HG03025 (cell line): ENCODE data around the gene MYEF2.

Experiments
- ATAC-seq: cut with Tn5 transposase; IDR thresholded peaks from one replicate; pipeline ENCODE4 v1.9.1; 2021; ENCODE audit warnings: mild to moderate bottlenecking, moderate library complexity; ENCODE audit not compliant: unreplicated experiment, low FRiP score

Gene MYEF2

DNA sequence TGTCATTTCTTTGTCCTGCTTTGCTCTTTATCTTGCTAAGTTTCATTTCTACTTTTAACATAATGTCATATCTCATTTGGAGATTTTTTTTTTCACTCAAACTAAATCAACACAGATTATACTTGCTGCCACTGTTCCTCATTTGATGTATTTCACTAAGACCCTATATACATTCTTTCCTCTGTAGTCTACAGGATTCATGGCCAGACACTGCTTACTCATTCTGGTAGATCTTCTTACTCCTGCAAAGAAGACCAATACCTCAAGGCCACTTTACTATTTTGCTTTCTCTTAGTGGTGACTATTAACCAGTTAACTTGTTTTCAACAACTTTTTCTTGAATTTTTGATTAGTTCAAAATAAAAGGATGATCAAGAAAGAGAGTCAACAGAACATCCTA lies 30.7 kb downstream of the MYEF2 start:
- ATAC-seq, result no peak

DNA sequence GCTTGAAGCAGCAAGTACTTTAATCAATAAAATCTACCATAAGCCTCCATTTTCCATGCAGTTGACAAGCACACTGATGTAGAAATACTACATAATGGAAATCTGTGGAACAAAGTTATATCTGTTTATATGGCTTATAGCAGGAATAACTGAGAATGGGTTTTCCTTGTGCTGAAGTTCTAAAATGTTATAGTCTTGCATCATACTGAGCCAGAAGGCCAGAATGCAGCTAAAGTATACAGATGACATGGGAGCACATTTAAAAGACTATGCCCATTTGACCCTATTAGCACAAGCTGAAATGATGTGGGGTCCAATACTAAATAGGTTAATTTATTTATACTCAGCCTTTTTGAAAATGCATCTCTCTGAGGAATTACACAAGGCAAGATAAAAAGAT lies 32.2 kb downstream of the MYEF2 start:
- no peak for ATAC-seq

DNA sequence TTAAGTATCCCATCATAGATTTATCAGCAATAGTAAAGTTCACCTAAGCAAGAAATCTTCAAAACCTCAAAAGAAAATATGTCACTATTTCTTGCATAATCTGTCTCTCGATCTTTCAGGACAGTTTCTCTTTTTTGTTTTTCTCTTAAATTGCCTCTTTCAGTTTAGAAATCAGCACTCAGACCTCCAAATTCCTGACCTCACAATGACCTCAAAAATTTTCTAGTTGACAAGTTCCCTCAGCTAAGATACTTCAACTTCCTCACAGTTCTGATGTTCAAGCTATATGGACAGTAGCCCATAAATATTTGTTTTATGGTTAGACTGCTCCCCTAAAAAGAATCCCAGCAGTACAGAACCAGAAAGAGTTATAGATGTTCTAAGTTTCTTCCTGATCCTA lies 33.2 kb downstream of the MYEF2 start:
- ATAC-seq, result no peak

DNA sequence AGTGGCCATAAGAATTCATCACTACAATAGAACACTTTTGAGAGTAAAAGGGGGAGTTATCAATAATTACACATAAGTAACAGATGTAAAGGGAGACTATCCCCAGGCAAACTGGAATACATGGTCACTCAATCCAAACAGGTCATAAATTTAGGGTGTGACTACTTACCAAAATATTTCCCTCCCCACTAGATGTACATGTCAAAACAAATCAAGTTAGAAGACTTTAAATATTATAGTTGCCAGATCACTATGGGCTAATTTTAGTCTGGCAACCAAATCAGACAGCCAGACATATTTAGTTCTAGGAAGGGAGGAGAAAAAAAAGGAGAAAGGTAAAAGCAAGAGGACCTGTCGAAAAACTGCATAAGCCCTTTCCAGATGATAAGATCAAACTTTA lies 34.2 kb downstream of the MYEF2 start:
- no peak for ATAC-seq

DNA sequence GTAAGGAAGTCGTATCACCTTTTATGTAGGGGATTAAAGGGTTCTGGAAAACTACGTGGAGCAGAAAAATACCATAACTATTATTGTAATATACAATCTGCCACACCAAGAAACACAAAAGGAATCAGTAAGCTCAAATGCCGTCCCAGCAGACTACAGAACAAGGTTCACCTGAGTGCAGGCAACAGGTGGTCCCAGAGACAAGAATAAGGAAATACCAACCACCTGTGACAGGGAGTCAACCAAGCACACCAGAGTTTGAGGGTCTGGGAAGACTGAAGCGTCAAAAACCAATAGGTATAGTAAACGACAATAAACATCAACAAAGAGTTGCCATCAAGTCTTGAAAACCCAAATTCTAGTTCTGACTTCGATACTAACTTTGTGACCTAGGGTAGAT lies 45.2 kb downstream of the MYEF2 start:
- ATAC-seq, result no peak

DNA sequence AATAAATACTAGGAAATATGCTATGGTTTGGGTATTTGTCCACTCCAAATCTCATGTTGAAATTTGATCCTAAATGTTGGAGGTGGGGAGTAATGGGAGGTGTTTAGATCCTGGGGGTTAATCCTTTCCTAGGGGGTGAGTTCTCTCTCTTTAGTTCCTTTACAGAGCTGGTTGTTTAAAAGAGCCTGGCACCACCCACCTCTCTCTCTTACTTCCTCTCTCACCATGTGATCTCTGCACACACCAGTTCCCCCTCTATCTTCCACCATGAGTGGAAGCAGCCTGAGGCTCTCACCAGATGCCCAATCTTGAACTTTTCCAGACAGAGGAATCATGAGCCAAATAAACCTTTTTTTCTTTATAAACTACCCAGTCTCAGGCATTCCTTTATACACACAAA lies 46.8 kb downstream of the MYEF2 start:
- no peak for ATAC-seq

DNA sequence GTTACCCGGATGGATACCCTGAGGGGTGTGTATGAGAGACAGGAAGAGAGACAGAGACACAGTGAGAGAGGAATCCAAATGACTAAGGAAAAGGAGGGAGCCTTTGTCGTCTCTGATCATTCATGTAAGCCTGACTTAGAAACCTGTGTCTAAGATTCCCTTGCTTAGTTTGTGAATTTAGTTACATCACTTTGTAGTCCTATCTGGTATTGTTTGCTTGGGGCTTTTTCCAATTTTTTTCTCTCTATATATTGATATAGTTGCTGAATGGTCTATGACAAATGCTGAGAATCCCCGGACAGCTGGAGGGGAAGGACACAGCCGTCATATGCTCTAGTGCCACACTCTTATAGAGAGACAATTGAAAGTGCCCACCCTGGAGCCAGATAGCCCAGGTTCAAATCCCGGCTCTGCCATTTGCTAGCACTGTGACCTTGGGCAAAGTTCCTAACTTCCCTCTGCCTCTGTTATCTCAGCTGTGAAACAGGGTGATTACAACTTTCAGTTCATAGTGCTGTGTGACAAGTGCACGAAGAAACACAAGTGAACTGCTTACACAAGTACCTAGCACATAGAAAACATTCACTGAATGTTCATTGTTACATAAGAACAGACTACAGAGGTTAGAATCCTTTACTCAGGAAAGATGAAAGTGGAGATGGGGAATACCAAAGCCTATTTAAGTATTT lies 51.3 kb downstream of the MYEF2 start:
- no peak for ATAC-seq

DNA sequence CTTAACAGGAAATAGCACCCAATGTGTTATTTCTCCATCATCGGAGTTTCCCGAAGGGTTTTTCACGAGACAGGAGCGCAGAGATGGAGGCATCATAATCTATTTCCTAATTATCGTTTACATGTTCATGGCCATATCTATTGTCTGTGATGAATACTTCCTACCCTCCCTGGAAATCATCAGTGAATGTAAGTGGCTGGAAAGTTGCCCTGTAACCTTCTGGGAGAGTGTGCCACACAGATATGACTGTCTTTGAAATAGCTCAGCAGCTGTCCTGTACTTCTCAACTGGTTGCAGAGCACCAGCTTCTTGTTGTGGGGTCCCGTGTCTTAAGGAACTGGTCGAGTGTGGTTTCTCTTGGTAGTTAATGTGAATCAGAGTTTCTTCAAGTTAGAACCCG lies 56.2 kb downstream of the MYEF2 start:
- no peak for ATAC-seq

DNA sequence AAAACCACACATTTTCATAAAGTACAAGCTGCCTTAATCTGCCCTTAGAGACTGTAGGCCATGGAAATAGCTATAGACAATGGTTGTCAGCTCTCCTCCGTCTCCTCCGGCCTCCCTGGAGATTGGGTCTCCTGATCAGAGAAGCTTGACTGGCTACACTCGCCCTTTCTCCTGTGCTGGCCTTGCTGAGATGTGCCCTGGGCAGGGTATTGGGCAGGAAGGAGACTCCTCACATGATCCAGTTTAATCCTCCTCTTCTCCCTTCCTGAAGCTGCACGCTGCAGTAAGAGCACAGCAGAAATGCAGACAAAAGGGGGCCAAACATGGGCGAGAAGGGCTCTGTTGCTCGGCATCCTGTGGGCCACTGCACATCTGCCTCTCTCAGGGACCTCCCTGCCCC lies 57.4 kb downstream of the MYEF2 start, which contains the start of gene SLC24A5:
SLC24A5 (plus strand) TSS at position 246 of the 400 bp plus-strand sequence; CDS start at position 301, 55 bp downstream.
- ATAC-seq, result no peak

DNA sequence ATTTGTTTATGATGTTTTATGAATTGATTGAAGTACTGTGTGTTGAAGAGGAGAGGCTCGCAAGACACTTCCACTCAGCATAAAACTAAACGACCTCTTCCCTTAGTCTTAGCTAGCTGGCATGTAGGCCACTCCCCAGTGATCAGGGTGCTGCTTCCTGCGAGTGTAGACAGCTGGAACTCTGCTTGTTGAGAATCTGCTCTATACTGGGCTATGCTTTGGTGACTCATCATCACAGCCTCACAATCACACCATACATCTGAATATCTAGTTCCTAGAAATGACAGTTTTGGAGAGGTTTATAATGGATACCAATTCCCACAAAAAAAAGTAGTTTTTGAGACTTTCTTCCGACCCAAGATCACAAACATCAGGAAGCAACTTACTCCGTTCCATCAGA lies 58.8 kb downstream of the MYEF2 start:
- no peak for ATAC-seq

DNA sequence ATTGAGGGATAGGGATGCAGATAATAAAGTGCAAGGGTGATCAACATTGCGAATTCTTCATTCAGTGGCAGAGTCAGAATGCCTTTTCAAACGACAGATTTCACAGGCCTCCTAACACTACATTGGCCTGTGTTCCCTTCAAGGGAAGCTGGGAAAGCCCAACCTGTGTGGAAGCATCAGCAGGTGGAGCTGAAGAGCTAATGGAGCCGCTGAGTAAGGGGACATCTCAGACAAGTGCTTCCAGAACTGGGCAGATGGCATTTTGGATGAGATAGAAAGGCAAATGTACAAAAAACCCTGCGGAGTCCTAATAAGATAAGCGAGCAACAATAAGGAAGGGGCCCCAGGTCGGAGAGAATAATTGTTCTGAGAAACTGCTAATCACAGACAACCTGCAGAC lies 65.9 kb downstream of the MYEF2 start:
- ATAC-seq, result no peak

DNA sequence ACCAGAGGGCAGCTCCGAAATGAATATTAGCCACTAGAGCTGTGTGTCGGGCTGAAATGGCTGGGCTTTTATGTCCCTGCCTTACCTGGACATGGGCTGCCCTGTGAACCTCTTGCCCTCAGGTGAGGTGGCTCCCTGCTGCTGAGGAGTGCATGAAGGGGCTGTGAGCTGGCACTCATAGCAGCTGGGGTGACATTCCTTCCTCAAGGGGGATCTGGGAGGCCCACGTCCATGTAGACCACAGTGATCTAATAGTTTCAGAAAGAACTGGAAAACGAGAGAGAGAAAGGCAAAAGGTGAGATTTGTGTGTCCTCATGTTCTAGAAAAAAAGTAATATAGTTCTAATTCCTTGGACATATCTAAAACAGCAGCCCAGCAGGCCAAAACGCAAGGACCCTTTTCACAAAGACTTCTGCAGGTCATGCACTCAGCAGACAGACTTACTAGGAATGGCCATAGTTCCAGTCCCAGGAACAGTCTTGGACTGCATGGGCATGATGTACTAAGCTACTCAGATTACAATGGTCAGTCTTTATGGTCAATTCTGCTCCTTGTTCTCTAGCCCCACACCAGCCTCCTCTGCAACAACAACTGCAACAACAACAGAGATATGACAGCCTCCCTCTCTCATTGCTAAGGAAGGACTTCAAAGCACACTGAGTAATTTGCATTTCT lies 68.1 kb downstream of the MYEF2 start:
- ATAC-seq, result no peak

DNA sequence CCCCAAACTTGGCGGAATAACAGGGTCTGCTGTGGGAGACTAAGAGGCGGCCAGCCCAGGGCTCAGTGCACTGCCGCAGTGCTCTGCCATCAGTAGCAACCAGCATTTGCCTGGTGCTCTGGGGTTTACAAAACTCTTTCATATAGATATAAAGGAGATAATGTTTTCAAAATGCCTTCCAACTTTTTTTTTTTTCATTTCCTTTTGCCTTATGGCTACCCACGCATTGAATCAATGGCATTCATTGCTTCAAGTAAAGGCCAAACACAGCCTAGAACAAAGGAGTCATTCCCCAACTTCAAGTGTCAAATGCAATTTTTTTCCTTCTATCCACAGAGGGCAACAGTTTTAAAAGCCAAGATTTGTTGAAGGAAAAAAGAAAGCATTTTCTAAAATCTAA lies 68.9 kb downstream of the MYEF2 start:
- ATAC-seq, result no peak

DNA sequence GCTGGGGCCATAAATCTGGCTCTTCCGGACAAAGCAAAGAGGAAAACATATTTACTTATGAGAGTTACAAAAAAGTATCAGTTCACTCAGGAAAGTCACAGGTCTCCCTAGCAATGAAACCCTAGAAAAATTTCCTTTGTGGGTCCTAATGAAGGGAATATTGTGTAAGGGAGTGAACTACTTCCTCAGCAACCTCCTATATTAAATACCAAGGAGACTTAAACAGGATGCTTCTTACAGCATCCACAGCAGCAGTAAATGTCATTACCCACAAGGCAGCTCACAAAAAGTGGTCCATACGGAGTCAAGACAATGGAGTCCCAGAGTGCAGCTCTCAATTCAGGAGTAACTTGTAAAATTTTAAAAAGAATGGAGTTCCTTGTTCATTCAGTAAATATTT lies 72.2 kb downstream of the MYEF2 start:
- ATAC-seq, result no peak

DNA sequence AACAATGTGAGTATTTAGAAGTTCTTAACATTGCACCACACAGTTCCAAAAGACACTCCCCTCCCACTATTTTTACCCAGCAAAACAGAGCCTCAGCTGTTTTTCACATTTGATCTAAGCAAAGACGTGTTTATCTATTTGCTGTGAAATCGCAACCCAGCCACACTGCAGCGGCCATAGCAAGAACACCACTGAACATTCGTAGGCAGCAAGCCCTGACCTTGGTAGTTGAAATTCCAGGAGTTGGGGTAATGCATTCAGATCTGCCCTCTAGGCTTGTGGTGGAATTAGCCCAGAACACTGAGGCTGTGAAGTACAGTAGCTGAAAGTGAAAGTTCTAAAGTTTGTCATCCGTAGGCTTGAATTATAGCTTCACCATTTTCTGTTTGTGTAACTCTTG lies 74.4 kb downstream of the MYEF2 start:
- ATAC-seq, result no peak

DNA sequence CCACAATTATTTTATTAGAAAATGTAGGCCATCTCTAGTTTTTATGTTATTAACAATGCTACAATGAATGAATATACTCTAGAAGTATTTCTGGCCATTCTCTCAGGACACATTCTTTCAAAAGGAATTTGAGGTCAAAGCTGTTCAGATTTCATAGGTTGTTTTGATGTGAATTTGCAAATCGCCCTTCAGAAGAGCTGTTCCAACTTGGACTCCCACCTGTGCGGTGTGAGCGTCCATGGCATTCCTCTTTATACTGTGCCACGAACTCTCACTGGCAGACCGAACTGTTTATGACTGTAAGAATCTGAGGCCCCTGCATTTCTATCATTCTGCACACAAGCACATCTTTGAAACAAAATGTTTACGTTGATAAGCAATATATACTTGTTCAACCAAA lies 75.9 kb downstream of the MYEF2 start:
- no peak for ATAC-seq

DNA sequence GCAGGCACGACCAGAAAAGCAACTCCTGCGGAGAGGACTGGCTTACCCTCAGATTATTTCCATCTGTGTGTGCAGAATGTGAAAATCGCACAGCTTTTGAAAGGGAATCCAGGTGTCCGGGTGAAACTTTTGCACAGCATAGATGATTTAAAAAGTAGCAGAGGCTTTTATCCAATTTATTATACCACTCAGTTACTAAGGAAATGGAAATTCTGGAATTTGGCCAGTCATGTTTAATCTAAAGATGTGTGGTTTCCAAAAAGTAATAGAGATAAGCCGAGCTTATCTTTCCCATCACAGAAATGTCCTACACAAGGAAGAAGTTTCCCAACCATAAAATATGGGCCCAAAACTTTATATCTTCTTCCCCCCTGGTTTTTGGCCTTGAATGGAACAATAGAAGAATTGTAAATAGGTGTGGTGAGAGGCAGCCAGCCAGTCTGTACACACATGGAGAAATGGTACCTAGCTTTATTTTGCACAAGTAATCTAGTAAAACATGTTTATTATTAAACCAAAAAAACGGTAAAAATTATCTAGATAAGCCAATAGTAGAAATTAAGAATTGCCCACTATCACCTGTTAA lies 76.6 kb downstream of the MYEF2 start:
- ATAC-seq, result no peak

DNA sequence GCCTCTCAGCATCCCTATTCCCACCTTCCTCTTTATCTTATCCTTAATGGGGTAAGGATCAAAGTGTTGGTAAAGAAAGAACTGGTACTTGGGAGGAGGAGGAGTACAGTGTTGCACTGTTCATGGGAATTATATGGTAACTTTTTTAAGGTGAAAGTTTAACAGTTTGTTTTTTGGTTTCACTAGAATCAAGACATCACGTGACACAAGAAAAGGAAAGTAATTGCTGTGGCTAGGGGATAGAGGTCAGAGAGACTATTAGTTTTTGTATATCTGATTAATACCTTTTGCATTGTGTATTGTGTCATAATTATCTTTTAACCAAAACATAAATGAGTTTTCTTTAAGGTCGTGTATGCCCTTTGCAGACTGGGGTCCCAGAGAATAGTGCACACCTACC lies 80.8 kb downstream of the MYEF2 start:
- ATAC-seq, result no peak

DNA sequence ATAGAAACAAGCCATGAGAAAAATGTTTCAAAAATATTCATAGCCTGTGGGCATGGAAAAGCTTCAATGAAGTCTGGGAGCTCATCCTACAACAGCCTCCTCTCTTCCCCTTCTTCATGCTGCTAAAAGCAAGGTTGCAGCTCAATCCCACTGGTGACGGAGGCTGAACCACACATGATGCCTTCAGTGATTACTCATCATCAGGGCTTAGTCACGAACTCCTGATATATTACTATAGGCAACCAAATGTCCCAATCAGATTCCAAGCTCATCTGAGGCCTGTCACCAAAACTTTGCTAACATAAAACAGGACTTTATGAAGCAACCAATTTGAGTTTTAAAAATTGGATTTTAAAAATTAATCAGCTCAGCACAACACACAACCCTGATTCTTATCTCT lies 81.3 kb downstream of the MYEF2 start:
- ATAC-seq, result peak; percentile 32

DNA sequence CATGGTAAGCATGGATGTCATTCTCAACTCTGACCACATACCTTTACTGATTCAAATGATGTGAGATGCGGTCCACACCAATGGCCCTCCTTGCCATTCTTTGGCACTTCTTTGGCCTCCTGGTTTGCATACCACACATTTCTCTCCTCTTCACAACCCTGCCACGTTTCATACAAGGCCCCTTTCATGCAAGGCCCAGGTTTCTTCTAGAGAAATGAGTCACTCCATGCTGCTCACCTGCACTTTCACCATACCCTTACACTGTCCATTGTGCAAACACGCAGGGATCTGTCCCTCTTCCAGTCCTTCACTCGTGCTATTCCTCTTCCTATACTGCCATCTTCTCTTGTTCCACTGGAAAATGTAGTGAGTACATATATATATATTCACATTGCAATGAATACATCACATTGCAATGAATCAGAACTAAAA lies 81.7 kb downstream of the MYEF2 start:
- ATAC-seq, result peak; percentile 96

DNA sequence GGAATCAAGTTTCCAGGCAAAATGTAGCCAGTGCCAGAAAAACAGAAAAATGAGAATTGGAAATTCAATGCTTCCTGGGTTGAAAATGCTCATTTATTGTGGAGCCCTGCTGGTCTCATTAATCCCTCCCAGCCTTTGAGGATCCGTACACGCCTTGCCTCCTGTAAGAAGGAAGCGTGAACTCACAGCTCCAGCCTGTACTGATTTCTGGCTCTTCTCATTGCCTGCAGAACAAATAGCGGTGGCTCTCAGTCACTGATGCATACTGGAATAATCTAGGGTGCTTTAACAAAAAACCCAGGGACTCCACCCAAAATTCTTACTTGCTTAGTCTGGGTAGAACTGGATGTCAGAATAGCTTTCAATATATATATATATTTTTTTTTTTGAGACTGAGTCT lies 86.6 kb downstream of the MYEF2 start:
- no peak for ATAC-seq

DNA sequence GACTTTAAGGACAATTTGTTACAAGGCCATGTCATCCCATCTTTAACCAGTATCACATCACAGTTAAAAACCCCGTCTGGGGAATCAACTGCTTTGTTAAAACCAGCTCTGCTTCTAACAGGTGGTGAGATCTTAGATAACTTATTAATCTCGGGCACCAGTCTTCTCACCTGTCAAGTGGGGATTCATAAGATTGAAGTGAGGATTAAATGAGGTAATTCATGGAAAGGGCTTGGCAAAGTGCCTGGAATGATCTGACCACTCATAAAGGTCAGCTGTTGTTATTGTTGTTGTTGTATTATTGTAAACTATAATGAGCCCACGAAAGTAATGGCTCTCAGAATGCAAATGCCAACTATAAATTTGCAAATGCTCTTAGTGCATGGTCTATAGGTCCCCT lies 87.4 kb downstream of the MYEF2 start:
- no peak for ATAC-seq
